ENCODE data around the gene FAM168A. TPM values are rescaled to one million over a fixed set of nuclear protein-coding genes. Genes with fewer than 3 reads are reported as not detected.
"Not testable (repeated sequence)": the region's sequence is repeated elsewhere in the genome, so short reads cannot be mapped to it uniquely, and the experiment has no call there.

The FAM168A gene
- total RNA-seq, 1 donor from 2014 or later: 19.2 TPM

- peaks cover 10% of the 10 kb centered on the region for H3K36me3 Mint-ChIP-seq (ENCODE audit: low read depth)
- no peak overlapping the region for H3K4me3 Mint-ChIP-seq (ENCODE audit: low read depth)
Measured at GRCh38 chr11:73495731-73496130, 102.2 kb downstream of the FAM168A start.

DNA sequence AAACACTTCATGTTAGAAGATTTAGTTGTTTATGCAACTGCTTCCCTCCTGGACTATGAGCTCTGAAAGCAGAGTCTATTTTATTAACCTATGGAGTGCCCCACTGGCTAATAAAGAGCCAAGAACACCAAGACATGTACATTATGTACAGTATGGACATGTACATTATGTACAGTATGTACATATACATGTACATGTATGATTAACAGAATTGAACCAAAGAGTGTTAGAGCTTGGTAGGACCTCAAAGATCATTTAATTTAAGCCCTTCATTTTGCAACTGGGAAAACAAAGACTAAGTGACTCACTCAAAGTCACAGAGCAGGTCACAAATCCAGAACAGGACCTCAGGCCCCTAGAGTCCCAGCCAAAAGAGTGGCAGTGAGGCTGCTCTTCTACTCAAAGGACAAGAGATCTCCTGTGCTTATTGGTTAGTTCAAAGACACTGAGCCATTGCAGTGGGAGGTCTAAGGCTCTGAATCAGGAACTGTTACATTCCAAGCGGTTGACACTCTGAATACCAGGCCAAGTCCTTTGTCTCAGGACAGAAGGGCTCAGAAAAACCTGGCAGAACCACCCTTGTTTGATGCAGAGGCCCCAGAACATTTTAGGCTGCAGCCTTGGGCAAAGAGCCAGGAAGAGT, 103.8 kb downstream of the FAM168A start:
- Mint-ChIP-seq H3K9me3 (no peaks in the 10 kb centered on the region), H3K27me3 (ENCODE audit: low read depth) (no peaks in the 10 kb centered on the region), H3K27ac (no peak overlapping the region), H3K4me1 (ENCODE audit: low read depth) (no peaks in the 10 kb centered on the region), H3K36me3 (ENCODE audit: low read depth) (peaks cover 10% of the 10 kb centered on the region), H3K4me3 (ENCODE audit: low read depth) (no peak overlapping the region)
- DNase-seq (ENCODE audit: low spot score): no peak
- intact Hi-C loops (cut with micrococcal nuclease): no loop called here

More at GRCh38 chr11:73495731-73496130, 102.2 kb downstream of the FAM168A start:
- DNase-seq (ENCODE audit: low spot score): no peak
- Mint-ChIP-seq H3K4me1 (ENCODE audit: low read depth) (peaks cover 3% of the 10 kb centered on the region), H3K27me3 (ENCODE audit: low read depth) (no peaks in the 10 kb centered on the region), H3K27ac (no peak overlapping the region), H3K9me3 (peaks cover 1% of the 10 kb centered on the region)
- intact Hi-C loops (cut with micrococcal nuclease): no loop called here

GRCh38 chr11:73481626-73482025, 116.3 kb downstream of the FAM168A start:
- no peaks in the 10 kb centered on the region for H3K4me1 Mint-ChIP-seq (ENCODE audit: low read depth)
- intact Hi-C loops (cut with micrococcal nuclease): no loop called here
- no peak overlapping the region for H3K27ac Mint-ChIP-seq
- DNase-seq (ENCODE audit: low spot score): no peak
- H3K27me3 Mint-ChIP-seq (ENCODE audit: low read depth): peaks cover 9% of the 10 kb centered on the region
- H3K36me3 Mint-ChIP-seq (ENCODE audit: low read depth): no peaks in the 10 kb centered on the region
- peaks cover 4% of the 10 kb centered on the region for H3K9me3 Mint-ChIP-seq
- no peak overlapping the region for H3K4me3 Mint-ChIP-seq (ENCODE audit: low read depth)

GRCh38 chr11:73480677-73481076, 117.2 kb downstream of the FAM168A start:
- H3K27me3 Mint-ChIP-seq (ENCODE audit: low read depth): peaks cover 9% of the 10 kb centered on the region
- H3K36me3 Mint-ChIP-seq (ENCODE audit: low read depth): no peaks in the 10 kb centered on the region
- H3K4me3 Mint-ChIP-seq (ENCODE audit: low read depth): no peak overlapping the region
- no peak for DNase-seq (ENCODE audit: low spot score)
- H3K4me1 Mint-ChIP-seq (ENCODE audit: low read depth): no peaks in the 10 kb centered on the region
- H3K27ac Mint-ChIP-seq: no peak overlapping the region
- intact Hi-C loops (cut with micrococcal nuclease): no loop called here
- H3K9me3 Mint-ChIP-seq: peaks cover 4% of the 10 kb centered on the region

GRCh38 chr11:73478737-73479347, 119.1 kb downstream of the FAM168A start:
- Mint-ChIP-seq H3K4me3 (ENCODE audit: low read depth) (no peak overlapping the region), H3K9me3 (peaks cover 4% of the 10 kb centered on the region), H3K27me3 (ENCODE audit: low read depth) (peaks cover 9% of the 10 kb centered on the region), H3K36me3 (ENCODE audit: low read depth) (no peaks in the 10 kb centered on the region), H3K4me1 (ENCODE audit: low read depth) (no peaks in the 10 kb centered on the region), H3K27ac (no peak overlapping the region)
- no peak for DNase-seq (ENCODE audit: low spot score)
- intact Hi-C loops (cut with micrococcal nuclease): no loop called here

- peaks cover 9% of the 10 kb centered on the region for H3K27me3 Mint-ChIP-seq (ENCODE audit: low read depth)
- no peaks in the 10 kb centered on the region for H3K4me1 Mint-ChIP-seq (ENCODE audit: low read depth)
- H3K4me3 Mint-ChIP-seq (ENCODE audit: low read depth): no peak overlapping the region
- DNase-seq (ENCODE audit: low spot score): no peak
- peaks cover 4% of the 10 kb centered on the region for H3K9me3 Mint-ChIP-seq
- intact Hi-C loops (cut with micrococcal nuclease): no loop called here
- no peaks in the 10 kb centered on the region for H3K36me3 Mint-ChIP-seq (ENCODE audit: low read depth)
- H3K27ac Mint-ChIP-seq: no peak overlapping the region
Measured at GRCh38 chr11:73477518-73477917, 120.4 kb downstream of the FAM168A start.

GRCh38 chr11:73475549-73476095, 122.3 kb downstream of the FAM168A start:
- Mint-ChIP-seq H3K4me1 (ENCODE audit: low read depth) (no peaks in the 10 kb centered on the region), H3K9me3 (peaks cover 4% of the 10 kb centered on the region), H3K27ac (no peak overlapping the region), H3K4me3 (ENCODE audit: low read depth) (no peak overlapping the region), H3K36me3 (ENCODE audit: low read depth) (peaks cover under 1% of the 10 kb centered on the region), H3K27me3 (ENCODE audit: low read depth) (peaks cover 7% of the 10 kb centered on the region)
- intact Hi-C loops (cut with micrococcal nuclease): no loop called here
- DNase-seq (ENCODE audit: low spot score): no peak

DNA sequence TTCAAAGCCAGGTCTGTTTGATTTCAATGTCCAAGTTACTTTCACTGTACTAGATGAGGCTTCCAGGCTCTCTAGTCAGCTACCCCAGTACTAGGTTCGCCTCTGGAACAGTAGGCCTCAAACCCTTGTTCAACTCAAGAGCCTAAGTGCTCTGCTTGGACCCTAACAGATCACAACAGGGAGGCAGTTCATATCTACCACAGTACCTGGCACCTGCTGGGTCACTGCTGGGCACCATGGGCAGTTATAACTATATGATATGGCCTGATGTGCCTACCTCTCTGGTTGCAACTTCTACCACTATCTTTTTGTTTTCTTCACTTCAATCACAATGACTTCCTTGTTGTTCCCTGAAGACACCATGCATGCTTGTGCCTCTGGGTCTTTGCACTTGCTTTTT, 124.7 kb downstream of the FAM168A start:
- DNase-seq (ENCODE audit: low spot score): no peak
- H3K27me3 Mint-ChIP-seq (ENCODE audit: low read depth): peaks cover 2% of the 10 kb centered on the region
- H3K9me3 Mint-ChIP-seq: peaks cover 4% of the 10 kb centered on the region
- H3K4me1 Mint-ChIP-seq (ENCODE audit: low read depth): no peaks in the 10 kb centered on the region
- no peak overlapping the region for H3K27ac Mint-ChIP-seq
- no peak overlapping the region for H3K4me3 Mint-ChIP-seq (ENCODE audit: low read depth)
- intact Hi-C loops (cut with micrococcal nuclease): no loop called here
- H3K36me3 Mint-ChIP-seq (ENCODE audit: low read depth): peaks cover 3% of the 10 kb centered on the region

- not testable (repeated sequence) for H3K36me3 Mint-ChIP-seq (ENCODE audit: low read depth); H3K27ac Mint-ChIP-seq; H3K27me3 Mint-ChIP-seq (ENCODE audit: low read depth)
Measured at GRCh38 chr11:73470036-73470612, 127.8 kb downstream of the FAM168A start.

GRCh38 chr11:73469401-73469800, 128.5 kb downstream of the FAM168A start:
- no peak overlapping the region for H3K4me3 Mint-ChIP-seq (ENCODE audit: low read depth)
- H3K4me1 Mint-ChIP-seq (ENCODE audit: low read depth): no peaks in the 10 kb centered on the region
- intact Hi-C loops (cut with micrococcal nuclease): no loop called here
- no peak for DNase-seq (ENCODE audit: low spot score)
- H3K9me3 Mint-ChIP-seq: no peaks in the 10 kb centered on the region
- no peak overlapping the region for H3K27ac Mint-ChIP-seq
- no peaks in the 10 kb centered on the region for H3K27me3 Mint-ChIP-seq (ENCODE audit: low read depth)
- peaks cover 3% of the 10 kb centered on the region for H3K36me3 Mint-ChIP-seq (ENCODE audit: low read depth)

More at GRCh38 chr11:73470036-73470612, 127.8 kb downstream of the FAM168A start:
- H3K4me3 Mint-ChIP-seq (ENCODE audit: low read depth); H3K9me3 Mint-ChIP-seq; intact Hi-C loops (cut with micrococcal nuclease); H3K4me1 Mint-ChIP-seq (ENCODE audit: low read depth); DNase-seq (ENCODE audit: low spot score): not testable (repeated sequence)

- H3K4me3 Mint-ChIP-seq (ENCODE audit: low read depth): no peak overlapping the region
- intact Hi-C loops (cut with micrococcal nuclease): no loop called here
- no peaks in the 10 kb centered on the region for H3K9me3 Mint-ChIP-seq
- H3K36me3 Mint-ChIP-seq (ENCODE audit: low read depth): peaks cover 3% of the 10 kb centered on the region
- no peaks in the 10 kb centered on the region for H3K27me3 Mint-ChIP-seq (ENCODE audit: low read depth)
- DNase-seq (ENCODE audit: low spot score): no peak
- no peaks in the 10 kb centered on the region for H3K4me1 Mint-ChIP-seq (ENCODE audit: low read depth)
- H3K27ac Mint-ChIP-seq: no peak overlapping the region
Measured at GRCh38 chr11:73468590-73469161, 129.2 kb downstream of the FAM168A start.

GRCh38 chr11:73467505-73467904, 130.4 kb downstream of the FAM168A start:
- H3K27me3 Mint-ChIP-seq (ENCODE audit: low read depth): no peaks in the 10 kb centered on the region
- H3K9me3 Mint-ChIP-seq: no peaks in the 10 kb centered on the region
- DNase-seq (ENCODE audit: low spot score): no peak
- intact Hi-C loops (cut with micrococcal nuclease): no loop called here
- no peak overlapping the region for H3K27ac Mint-ChIP-seq
- H3K36me3 Mint-ChIP-seq (ENCODE audit: low read depth): peaks cover 3% of the 10 kb centered on the region
- no peak overlapping the region for H3K4me3 Mint-ChIP-seq (ENCODE audit: low read depth)
- H3K4me1 Mint-ChIP-seq (ENCODE audit: low read depth): no peaks in the 10 kb centered on the region

DNA sequence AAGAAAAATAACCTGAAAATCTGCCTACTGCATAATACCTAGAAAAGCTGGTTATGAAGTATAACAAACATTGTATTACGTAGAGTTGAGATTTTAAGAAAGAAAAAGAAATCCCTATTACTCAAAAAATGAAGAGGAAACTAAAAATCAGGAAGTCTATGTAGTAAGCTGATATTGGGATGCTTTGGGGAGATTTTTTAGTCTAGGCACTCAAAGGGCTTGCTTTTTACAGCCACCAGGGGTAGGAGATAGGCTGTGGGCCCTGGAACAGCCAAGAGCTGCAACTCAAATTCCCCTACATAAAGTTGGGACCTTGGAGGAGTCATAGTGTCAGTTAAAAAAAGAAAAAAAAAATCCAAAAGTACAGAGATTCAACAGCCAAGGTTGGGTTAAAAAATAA, 131.3 kb downstream of the FAM168A start:
- Mint-ChIP-seq H3K27ac (no peak overlapping the region), H3K4me1 (ENCODE audit: low read depth) (peaks cover 5% of the 10 kb centered on the region), H3K36me3 (ENCODE audit: low read depth) (peaks cover 3% of the 10 kb centered on the region), H3K27me3 (ENCODE audit: low read depth) (no peaks in the 10 kb centered on the region), H3K4me3 (ENCODE audit: low read depth) (no peak overlapping the region), H3K9me3 (no peaks in the 10 kb centered on the region)
- intact Hi-C loops (cut with micrococcal nuclease): no loop called here
- DNase-seq (ENCODE audit: low spot score): no peak

Measured in activated T-helper 2 cell treated with anti-CD3 and anti-CD28 coated beads, Interferon-gamma antibody, Interleukin-2, Interleukin-4, amounts not matched to agents 10 μg/mL and 5 μg/mL and 100 μg/mL, durations not matched to agents 14 hours and 24 hours and 36 hours (primary cell).